ENCODE measurements around the gene LCN9. TPM values are rescaled to one million over a fixed set of nuclear protein-coding genes. Genes with fewer than 3 reads are reported as not detected.
"Not testable (repeated sequence)": the region's sequence is repeated elsewhere in the genome, so short reads cannot be mapped to it uniquely, and the experiment has no call there.

LCN9 gene
- total and polyA plus RNA-seq, 2 of the 13 experiments (the other 11 are each of a cell fraction or from before 2014, with no cell fraction given): not detected

GRCh38 chr9:135667463-135668001 is 4.4 kb downstream of the LCN9 start:
- DNase-seq (ENCODE audit: low spot score): no peak
- no peak for TF ChIP-seq ZNF235 (CRISPR knock-in tag; IDR thresholded peaks at IDR 0.05; ENCODE audit: borderline replicate concordance)
- no peak for TF ChIP-seq DNMT3B (CRISPR knock-in tag; conservative IDR thresholded peaks at IDR 0.05)
- no peak for TF ChIP-seq KDM3A (CRISPR knock-in tag; IDR thresholded peaks at IDR 0.05; ENCODE audit: low read depth)
- TF ChIP-seq PITX1 (CRISPR knock-in tag; IDR thresholded peaks at IDR 0.05): no peak
- CTCF ChIA-PET (ENCODE audit: low intra/inter-chr PET ratio, low total read pairs): no interaction called here
- no peaks in the 10 kb centered on the region for H3K9me3 ChIP-seq (ENCODE audit: low read length)
- WGBS (ENCODE audit: low lambda C conversion rate): 0% methylated on average over 1 of the region's 9 CpGs
- H3K4me1 ChIP-seq (ENCODE audit: insufficient read depth, low read length): no peaks in the 10 kb centered on the region
- no peak for FAIRE-seq
- H3K27me3 ChIP-seq (ENCODE audit: control insufficient read depth in 1 of 2, insufficient read depth in 2 of 2, low read length in 2 of 2): peaks cover 10 to 50% of the 10 kb centered on the region in 2 experiments; a peak in 4 of 5 replicates
- no peak overlapping the region for H3K4me3 ChIP-seq (replicated peaks in 1 of 3; ENCODE audit: insufficient read depth in 1 of 3, low read depth in 2 of 3, low read length in 3 of 3)
- H3K4me2 ChIP-seq (ENCODE audit: low read depth, low read length): no peak overlapping the region
- 0 out of 2 replicates have a peak, but pooled peaks cover 2% of the 10 kb centered on the region for H4K20me1 ChIP-seq (ENCODE audit: insufficient read depth, low read length)
- H3K27ac ChIP-seq (ENCODE audit: extremely low read length, insufficient read depth, low read length): no peak overlapping the region
- intact Hi-C loops (cut with micrococcal nuclease; ENCODE audit: unreplicated experiment): no loop called here
- POLR2A ChIA-PET: no interaction called here
- no peak for ATAC-seq
- no peaks in the 10 kb centered on the region for H3K79me2 ChIP-seq (ENCODE audit: insufficient read depth, low read length)
- in situ Hi-C loops (cut with HindIII; ENCODE audit: extremely low pct_ligation_motif_present, low pct_unique_long_range_greater_than_20kb): no loop called here
- H3K36me3 ChIP-seq (replicated peaks in 1 of 2; ENCODE audit: control insufficient read depth in 1 of 2, insufficient read depth in 2 of 2, low read length in 2 of 2): no peaks in the 10 kb centered on the region
- H3K9ac ChIP-seq (ENCODE audit: insufficient read depth, low read depth, low read length): no peak overlapping the region
- no TSS peak for BruUV-seq (replicated peaks)
- no peak overlapping the region for H2AFZ ChIP-seq (ENCODE audit: low read length)

GRCh38 chr9:135669018-135669417 is 5.9 kb downstream of the LCN9 start:
- H3K36me3 ChIP-seq (replicated peaks in 1 of 2; ENCODE audit: control insufficient read depth in 1 of 2, insufficient read depth in 2 of 2, low read length in 2 of 2); H3K79me2 ChIP-seq (ENCODE audit: insufficient read depth, low read length); H3K9me3 ChIP-seq (ENCODE audit: low read length); CTCF ChIA-PET (ENCODE audit: low intra/inter-chr PET ratio, low total read pairs); BruUV-seq (replicated peaks); intact Hi-C loops (cut with micrococcal nuclease; ENCODE audit: unreplicated experiment); H3K4me2 ChIP-seq (ENCODE audit: low read depth, low read length); POLR2A ChIA-PET; H2AFZ ChIP-seq (ENCODE audit: low read length); H3K9ac ChIP-seq (ENCODE audit: insufficient read depth, low read depth, low read length); H4K20me1 ChIP-seq (ENCODE audit: insufficient read depth, low read length); H3K4me1 ChIP-seq (ENCODE audit: insufficient read depth, low read length); H3K4me3 ChIP-seq (replicated peaks in 1 of 3; ENCODE audit: insufficient read depth in 1 of 3, low read depth in 2 of 3, low read length in 3 of 3); in situ Hi-C loops (cut with HindIII; ENCODE audit: extremely low pct_ligation_motif_present, low pct_unique_long_range_greater_than_20kb); ATAC-seq; FAIRE-seq; H3K27ac ChIP-seq (ENCODE audit: extremely low read length, insufficient read depth, low read length); DNase-seq (ENCODE audit: low spot score): not testable (repeated sequence)
- peaks cover 8 to 46% of the 10 kb centered on the region in 2 experiments; a peak in 4 of 5 replicates for H3K27me3 ChIP-seq (ENCODE audit: control insufficient read depth in 1 of 2, insufficient read depth in 2 of 2, low read length in 2 of 2)
- WGBS (ENCODE audit: low lambda C conversion rate): 0% methylated on average over 3 of the region's 5 CpGs
